SU-DHL-6 (cell line): ENCODE data around the gene PDCD10.

Source experiments
- H2AFZ ChIP-seq: fragments of 200-600 bp; sonication (generic); 2 replicates; pipeline ENCODE4 v1.6.1; 2014; ENCODE audit warnings: low read depth, mild to moderate bottlenecking, moderate library complexity, mixed read lengths, antibody characterized with exemption, low read length; ENCODE audit not compliant: severe bottlenecking
- H3F3A ChIP-seq: fragments of 200-600 bp; shearing (Covaris generic); 2 replicates; pipeline ENCODE4 v1.6.0; 2016; ENCODE audit warnings: antibody characterized with exemption, mild to moderate bottlenecking; ENCODE audit not compliant: insufficient read depth
- H3K27ac ChIP-seq: fragments of 200-600 bp; sonication (generic); 2 replicates; pipeline ENCODE4 v1.5.1; 2016; ENCODE audit warnings: low read depth, mild to moderate bottlenecking, low read length, moderate library complexity, mixed read lengths
- H3K27me3 ChIP-seq: fragments of 200-600 bp; sonication (generic), shearing (Covaris generic); 2 replicates; pipeline ENCODE4 v1.6.0; 2014; ENCODE audit warnings: mild to moderate bottlenecking, low read length
- H3K36me3 ChIP-seq: fragments of 200-600 bp; sonication (generic); 2 replicates; pipeline ENCODE4 v1.6.1; 2014; ENCODE audit warnings: mild to moderate bottlenecking, low read length, mixed read lengths
- H3K4me2 ChIP-seq: fragments of 300-600, 200-600 bp; shearing (Covaris generic), sonication (generic); 2 replicates; pipeline ENCODE4 v1.6.0; 2014; ENCODE audit warnings: low read length, low read depth, mild to moderate bottlenecking; ENCODE audit not compliant: poor library complexity, severe bottlenecking
- H3K4me3 ChIP-seq: fragments of 200-600 bp; sonication (generic); 2 replicates; pipeline ENCODE4 v1.5.1; 2014; ENCODE audit warnings: antibody characterized with exemption, low read length, mild to moderate bottlenecking, mixed read lengths; ENCODE audit not compliant: insufficient read depth, poor library complexity, severe bottlenecking
- H3K79me2 ChIP-seq: fragments of 200-600 bp; sonication (generic); 2 replicates; pipeline ENCODE4 v1.6.1; 2014; ENCODE audit warnings: mild to moderate bottlenecking, low read length, moderate library complexity; ENCODE audit not compliant: insufficient read depth
- H3K9ac ChIP-seq: fragments of 200-600 bp; sonication (generic); 2 replicates; pipeline ENCODE4 v1.7.0; 2014; ENCODE audit warnings: mild to moderate bottlenecking, low read length
- H3K9me2 ChIP-seq: fragments of 200-600 bp; sonication (generic); replicated peaks from 2 replicates; pipeline ENCODE4 v1.6.1; 2014; ENCODE audit warnings: low read length; ENCODE audit not compliant: insufficient read depth
- H3K9me3 ChIP-seq: fragments of 200-600 bp; sonication (generic); 2 replicates; pipeline ENCODE4 v1.6.1; 2014; ENCODE audit warnings: low read length, mixed read lengths; ENCODE audit not compliant: insufficient read depth
- H4K20me1 ChIP-seq: fragments of 200-600 bp; sonication (generic); 2 replicates; pipeline ENCODE4 v1.6.1; 2014; ENCODE audit warnings: low read depth, mild to moderate bottlenecking, antibody characterized with exemption, low read length, moderate library complexity, mixed read lengths
- CTCF ChIP-seq: fragments of 200-600 bp; sonication (generic); IDR thresholded peaks from one replicate; pipeline ENCODE4 v1.5.1; 2017; ENCODE audit warnings: antibody characterized with exemption, mild to moderate bottlenecking, low read length, moderate library complexity; ENCODE audit not compliant: insufficient read depth, poor library complexity, severe bottlenecking
- EZH2phosphoT487 ChIP-seq: fragments of 200-600 bp; sonication (generic), shearing (Covaris generic); conservative IDR thresholded peaks from 2 replicates; pipeline ENCODE4 v1.6.1; 2018; ENCODE audit warnings: mild to moderate bottlenecking, antibody characterized with exemption, low read length, moderate library complexity, mixed read lengths

The PDCD10 gene

GRCh38 chr3:167657684-167658225 lies 76.9 kb downstream of the PDCD10 start:
- Histone ChIP-seq H2AFZ (no peak overlapping the region), H3K4me3 (no peak overlapping the region), H3K9me2 (no peaks in the 10 kb centered on the region), H3K27ac (no peak overlapping the region), H3K4me2 (no peak overlapping the region), H3K9ac (no peak overlapping the region), H3K36me3 (no peaks in the 10 kb centered on the region), H3K9me3 (no peaks in the 10 kb centered on the region), H3K79me2 (no peaks in the 10 kb centered on the region), H3F3A (no peaks in the 10 kb centered on the region), H3K27me3 (no peaks in the 10 kb centered on the region), H4K20me1 (no peaks in the 10 kb centered on the region)
- TF ChIP-seq EZH2phosphoT487 = no peak
- TF ChIP-seq CTCF = no peak

- H3F3A ChIP-seq = no peaks in the 10 kb centered on the region
- H3K9ac ChIP-seq = no peak overlapping the region
- H3K9me2 ChIP-seq = no peaks in the 10 kb centered on the region
- no peak overlapping the region for H3K4me3 ChIP-seq
- H3K79me2 ChIP-seq = no peaks in the 10 kb centered on the region
- H3K36me3 ChIP-seq = no peaks in the 10 kb centered on the region
- no peak overlapping the region for H2AFZ ChIP-seq
- H3K27ac ChIP-seq = no peak overlapping the region
- no peak overlapping the region for H3K4me2 ChIP-seq
- TF ChIP-seq CTCF = no peak
- TF ChIP-seq EZH2phosphoT487 = no peak
- no peaks in the 10 kb centered on the region for H4K20me1 ChIP-seq
- H3K9me3 ChIP-seq = no peaks in the 10 kb centered on the region
- H3K27me3 ChIP-seq = no peaks in the 10 kb centered on the region
Observed at GRCh38 chr3:167656821-167657220, 77.9 kb downstream of the PDCD10 start.

- H3K4me3 ChIP-seq = no peak within 1 kb of the TSS
- H3F3A ChIP-seq = no peaks in the 10 kb centered on the region
- H3K9ac ChIP-seq = no peak within 1 kb of the TSS
- H3K36me3 ChIP-seq = no peaks in the 10 kb centered on the region
- H3K79me2 ChIP-seq = no peaks in the 10 kb centered on the region
- H3K27ac ChIP-seq = no peak within 1 kb of the TSS
- no peaks in the 10 kb centered on the region for H3K9me2 ChIP-seq
- H2AFZ ChIP-seq = no peak within 1 kb of the TSS
- no peak within 1 kb of the TSS for H3K4me2 ChIP-seq
- no peak for TF ChIP-seq CTCF
- TF ChIP-seq EZH2phosphoT487 = no peak
- no peaks in the 10 kb centered on the region for H4K20me1 ChIP-seq
- no peaks in the 10 kb centered on the region for H3K27me3 ChIP-seq
- H3K9me3 ChIP-seq = no peaks in the 10 kb centered on the region
Observed at GRCh38 chr3:167653760-167654159, 80.9 kb downstream of the PDCD10 start, which contains the start of gene WDR49. TSS of gene WDR49 (minus strand) at chr3:167653942. CDS start at chr3:167653425, 517 bp downstream.
